Endothelial cell of umbilical vein (primary cell): ENCODE results near the gene MAML1.

Source experiments
- EZH2 ChIP-seq: IDR thresholded peaks from 2 replicates; pipeline ENCODE4 v1.6.1; 2012; ENCODE audit warnings: borderline replicate concordance, low read depth, mild to moderate bottlenecking, moderate library complexity, low read length, inconsistent platforms; ENCODE audit not compliant: severe bottlenecking
- POLR2A ChIP-seq: IDR thresholded peaks from 2 replicates; pipeline ENCODE4 v1.6.1; 2012; ENCODE audit warnings: low read depth, mild to moderate bottlenecking, control low read depth, low read length
- POLR2AphosphoS5 ChIP-seq: IDR thresholded peaks from 2 replicates; pipeline ENCODE4 v1.6.1; 2012; ENCODE audit warnings: low read depth, mild to moderate bottlenecking, control low read depth, low read length, moderate library complexity; ENCODE audit not compliant: insufficient read depth

- TF ChIP-seq POLR2A (no peak), POLR2AphosphoS5 (no peak), EZH2 (no peak)
Measured at GRCh38 chr5:179729727-179730126, 2.9 kb upstream of the MAML1 start.
